CD14-positive monocyte (primary cell): Measurements from ENCODE around the gene SLC6A8. TPM values are rescaled to one million over a fixed set of nuclear protein-coding genes. Genes with fewer than 3 reads are reported as not detected.
A peak's percentile ranks its signal among the peaks of the same experiment; 100 is the strongest.

Experiments
- DNase-seq, 3 donors: peaks; one replicate each; pipeline ENCODE4 v3.0.0-alpha.2; 2011 to 2022
- H2AFZ ChIP-seq: 2 replicates; pipeline ENCODE4 v1.6.0; 2012; ENCODE audit warnings: mild to moderate bottlenecking, low read depth, low read length, inconsistent platforms; ENCODE audit not compliant: insufficient read depth, poor library complexity, severe bottlenecking
- H3K27ac ChIP-seq, 2 donors: 1 replicate in 1 of 2; 2 replicates in 1 of 2; pipeline ENCODE4 v1.5.1; 2012 to 2013; ENCODE audit warnings: low read length in 2 of 2, control low read depth in 1 of 2, inconsistent platforms in 1 of 2, low read depth in 1 of 2, mild to moderate bottlenecking in 1 of 2
- H3K27me3 ChIP-seq, 2 donors: one replicate each; pipeline versions ENCODE4 v1.6.0 to v1.6.1; 2011 to 2013; ENCODE audit warnings: low read length in 2 of 2; ENCODE audit not compliant: control insufficient read depth in 2 of 2, insufficient read depth in 2 of 2
- H3K36me3 ChIP-seq, 2 donors: replicated peaks in 1 of 2; 1 replicate in 1 of 2; 2 replicates in 1 of 2; pipeline versions ENCODE4 v1.5.1 to v1.6.1; 2012 to 2013; ENCODE audit warnings: low read length in 2 of 2, control low read depth in 1 of 2, inconsistent platforms in 1 of 2, mild to moderate bottlenecking in 1 of 2; ENCODE audit not compliant: insufficient read depth in 2 of 2, control insufficient read depth in 1 of 2
- H3K4me1 ChIP-seq, 2 donors: 1 replicate in 1 of 2; 2 replicates in 1 of 2; pipeline versions ENCODE4 v1.5.1 to v1.6.1; 2012 to 2013; ENCODE audit warnings: low read length in 2 of 2, control low read depth in 1 of 2, inconsistent platforms in 1 of 2, mild to moderate bottlenecking in 1 of 2, moderate library complexity in 1 of 2; ENCODE audit not compliant: insufficient read depth in 2 of 2, control insufficient read depth in 1 of 2
- H3K4me2 ChIP-seq: replicated peaks from 2 replicates; pipeline ENCODE3; 2012; ENCODE audit warnings: low read length, moderate library complexity, mild to moderate bottlenecking; ENCODE audit not compliant: poor library complexity, severe bottlenecking; ENCODE audit errors: extremely low read depth
- H3K4me3 ChIP-seq, 3 experiments: fragments of 200-600 bp in 1 of 3; sonication (generic) in 1 of 3; replicated peaks in 1 of 3; 1 replicate in 2 of 3; 2 replicates in 1 of 3; pipeline ENCODE4 v1.5.1; 2011 to 2013; ENCODE audit warnings: low read length in 3 of 3, mild to moderate bottlenecking in 3 of 3, control low read depth in 2 of 3, low read depth in 2 of 3, inconsistent platforms in 1 of 3, moderate library complexity in 1 of 3
- H3K79me2 ChIP-seq: 2 replicates; pipeline ENCODE4 v1.6.0; 2012; ENCODE audit warnings: mild to moderate bottlenecking, control low read depth, inconsistent platforms, low read length, moderate library complexity; ENCODE audit not compliant: insufficient read depth
- H3K9ac ChIP-seq: 2 replicates; pipeline ENCODE4 v1.6.0; 2017; ENCODE audit warnings: low read length, mild to moderate bottlenecking; ENCODE audit not compliant: insufficient read depth, poor library complexity, severe bottlenecking
- H3K9me3 ChIP-seq, 2 donors: replicated peaks in 1 of 2; 1 replicate in 1 of 2; 2 replicates in 1 of 2; pipeline versions ENCODE4 v1.5.1 to v1.6.1; 2012 to 2013; ENCODE audit warnings: low read length in 2 of 2, control low read depth in 1 of 2; ENCODE audit not compliant: control insufficient read depth in 1 of 2, insufficient read depth in 1 of 2
- H4K20me1 ChIP-seq: 2 replicates; pipeline ENCODE4 v1.6.0; 2012; ENCODE audit warnings: mild to moderate bottlenecking, low read length, control low read depth, moderate library complexity; ENCODE audit not compliant: insufficient read depth
- H3K27ac Mint-ChIP-seq, 7 donors: one replicate each; pipeline ENCODE4 v1.8.0; 2020; ENCODE audit warnings: mild to moderate bottlenecking in 7 of 7, mixed read lengths in 7 of 7, moderate library complexity in 6 of 7, inconsistent platforms in 2 of 7
- H3K27me3 Mint-ChIP-seq, 3 donors: one replicate each; pipeline ENCODE4 v1.8.0; 2021 to 2022; ENCODE audit warnings: low read depth in 3 of 3, mild to moderate bottlenecking in 3 of 3, mixed read lengths in 3 of 3, moderate library complexity in 3 of 3, inconsistent platforms in 1 of 3
- H3K36me3 Mint-ChIP-seq, 2 donors: one replicate each; pipeline ENCODE4 v1.8.0; 2020; ENCODE audit warnings: mixed read lengths in 2 of 2, inconsistent platforms in 1 of 2, mild to moderate bottlenecking in 1 of 2
- H3K4me1 Mint-ChIP-seq: one replicate; pipeline ENCODE4 v1.8.0; 2020; ENCODE audit warnings: mild to moderate bottlenecking, mixed read lengths
- H3K4me3 Mint-ChIP-seq, 2 donors: one replicate each; pipeline ENCODE4 v1.8.0; 2020; ENCODE audit warnings: mild to moderate bottlenecking in 2 of 2, mixed read lengths in 2 of 2, moderate library complexity in 1 of 2
- H3K9me3 Mint-ChIP-seq, 7 donors: one replicate each; pipeline ENCODE4 v1.8.0; 2020 to 2022; ENCODE audit warnings: mixed read lengths in 7 of 7, mild to moderate bottlenecking in 6 of 7, moderate library complexity in 6 of 7, inconsistent platforms in 2 of 7
- WGBS: methylation state at CpG from one replicate; pipeline ENCODE4 v1.1.5; 2013; ENCODE audit warnings: missing lambda C conversion rate; ENCODE audit not compliant: insufficient coverage; 5-methylcytosine and 5-hydroxymethylcytosine counted together
- intact Hi-C, 2 donors: fragments of 100-400 bp; cut with micrococcal nuclease; formaldehyde crosslinking; loops; one replicate each; pipeline versions ENCODE4 v1.15.0 to v1.15.1; 2023
- polyA plus RNA-seq, 3 donors: library from polyadenylated mRNA; depleted of rRNA in 1 of 3; unstranded in 2 of 3; stranded (reverse) in 1 of 3; fragments of 300-500 nt in 2 of 3; fragments of >200 nt in 1 of 3; fragmentation: Illumina TruSeq in 2 of 3; gene quantifications; 1 replicate in 2 of 3; 2 replicates in 1 of 3; pipeline ENCODE4 v1.2.3, GENCODE V29; 2012 to 2021
- TF ChIP-seq, protein P1 (sequence below): fragments of 200-600 bp; IDR thresholded peaks from one replicate; pipeline ENCODE4 v1.8.0; 2022; ENCODE audit warnings: antibody characterized with exemption, mild to moderate bottlenecking

The SLC6A8 gene
- polyA plus RNA-seq, 3 donors, result 0.23 to 5.6 (median 0.85) TPM

DNA sequence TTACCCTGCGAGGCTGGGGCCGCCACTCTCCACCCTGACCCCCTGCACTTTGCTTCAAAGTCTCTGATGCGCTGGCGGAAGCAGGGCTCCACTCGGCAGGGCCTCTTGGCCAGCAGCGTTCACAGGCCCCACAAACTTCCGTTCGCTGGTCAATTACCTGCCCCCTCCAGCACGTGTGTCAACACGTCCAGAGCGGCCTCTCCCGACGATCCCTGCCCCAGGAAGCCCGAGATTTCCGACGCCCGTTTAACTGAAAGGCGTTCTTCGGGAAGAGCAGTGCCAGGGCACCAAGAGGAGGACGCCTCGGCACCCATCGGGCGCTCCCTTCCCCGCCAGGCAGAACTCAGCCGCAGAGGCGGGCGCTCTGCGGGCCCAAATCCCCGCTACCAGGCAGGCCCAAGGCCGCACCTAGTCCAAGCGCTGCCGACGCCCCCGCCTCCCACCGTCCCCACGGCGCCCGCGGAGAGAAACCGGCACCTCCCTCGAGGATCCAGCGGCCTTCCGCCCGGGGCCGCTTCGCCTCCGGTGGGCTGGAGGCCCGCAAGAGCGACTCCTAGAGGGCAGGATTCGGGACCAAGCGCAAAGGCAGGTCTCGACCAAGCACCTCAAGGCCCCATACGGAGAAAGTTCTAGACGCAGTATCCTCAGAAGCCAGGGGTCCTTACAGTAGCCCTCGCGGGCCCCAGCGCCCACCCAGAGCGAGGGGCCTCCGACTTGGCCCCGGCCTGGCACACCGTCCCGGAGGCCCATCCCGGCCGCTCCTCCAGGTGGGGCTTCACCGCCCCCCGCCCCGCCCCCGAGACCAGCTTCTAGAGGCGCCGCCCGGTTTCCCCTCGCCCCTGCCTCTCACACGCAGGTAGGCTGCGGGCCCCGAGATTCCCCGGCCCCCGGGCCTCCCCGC, 35.9 kb downstream of the SLC6A8 start:
- Histone ChIP-seq H4K20me1 (peaks cover 58% of the 10 kb centered on the region), H3K27me3 (no peaks in the 10 kb centered on the region), H3K9ac (peak overlapping the region; percentile 71), H3K4me3 (peak overlapping the region; percentile 62 to 79 (median 66)), H3K36me3 (peaks cover 20 to 26% of the 10 kb centered on the region in 2 donors), H3K9me3 (peaks cover 0 to 7% of the 10 kb centered on the region in 2 donors), H2AFZ (peak overlapping the region; percentile 59), H3K4me2 (peak overlapping the region; percentile 85), H3K79me2 (peaks cover 66% of the 10 kb centered on the region), H3K4me1 (peaks cover 50 to 56% of the 10 kb centered on the region in 2 donors), H3K27ac (peak overlapping the region; percentile 80 to 85)
- peak overlapping the region; percentile 82 to 93 (median 91) for H3K27ac Mint-ChIP-seq
- intact Hi-C loops, result loop anchor here in 1 of 2 donors (5.0 kb wide), 1 partner anchor 204 kb away; the partner anchor contains the start of gene ARHGAP4
- DNase-seq, result peak in 2 of 3 donors; percentile 1 to 21
- H3K4me3 Mint-ChIP-seq, result peak overlapping the region; percentile 90
- H3K4me1 Mint-ChIP-seq, result peaks cover 35% of the 10 kb centered on the region
- WGBS, result under 1% methylated on average over 58 of the region's 78 CpGs
- H3K36me3 Mint-ChIP-seq, result peaks cover 24 to 30% of the 10 kb centered on the region in 2 donors
- H3K9me3 Mint-ChIP-seq, result peaks cover 0 to 14% (median 3%) of the 10 kb centered on the region in 7 donors
- TF ChIP-seq, protein P1, sequence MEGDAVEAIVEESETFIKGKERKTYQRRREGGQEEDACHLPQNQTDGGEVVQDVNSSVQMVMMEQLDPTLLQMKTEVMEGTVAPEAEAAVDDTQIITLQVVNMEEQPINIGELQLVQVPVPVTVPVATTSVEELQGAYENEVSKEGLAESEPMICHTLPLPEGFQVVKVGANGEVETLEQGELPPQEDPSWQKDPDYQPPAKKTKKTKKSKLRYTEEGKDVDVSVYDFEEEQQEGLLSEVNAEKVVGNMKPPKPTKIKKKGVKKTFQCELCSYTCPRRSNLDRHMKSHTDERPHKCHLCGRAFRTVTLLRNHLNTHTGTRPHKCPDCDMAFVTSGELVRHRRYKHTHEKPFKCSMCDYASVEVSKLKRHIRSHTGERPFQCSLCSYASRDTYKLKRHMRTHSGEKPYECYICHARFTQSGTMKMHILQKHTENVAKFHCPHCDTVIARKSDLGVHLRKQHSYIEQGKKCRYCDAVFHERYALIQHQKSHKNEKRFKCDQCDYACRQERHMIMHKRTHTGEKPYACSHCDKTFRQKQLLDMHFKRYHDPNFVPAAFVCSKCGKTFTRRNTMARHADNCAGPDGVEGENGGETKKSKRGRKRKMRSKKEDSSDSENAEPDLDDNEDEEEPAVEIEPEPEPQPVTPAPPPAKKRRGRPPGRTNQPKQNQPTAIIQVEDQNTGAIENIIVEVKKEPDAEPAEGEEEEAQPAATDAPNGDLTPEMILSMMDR, result no peak
- H3K27me3 Mint-ChIP-seq, result peaks cover 0 to 14% (median 1%) of the 10 kb centered on the region in 3 donors

DNA sequence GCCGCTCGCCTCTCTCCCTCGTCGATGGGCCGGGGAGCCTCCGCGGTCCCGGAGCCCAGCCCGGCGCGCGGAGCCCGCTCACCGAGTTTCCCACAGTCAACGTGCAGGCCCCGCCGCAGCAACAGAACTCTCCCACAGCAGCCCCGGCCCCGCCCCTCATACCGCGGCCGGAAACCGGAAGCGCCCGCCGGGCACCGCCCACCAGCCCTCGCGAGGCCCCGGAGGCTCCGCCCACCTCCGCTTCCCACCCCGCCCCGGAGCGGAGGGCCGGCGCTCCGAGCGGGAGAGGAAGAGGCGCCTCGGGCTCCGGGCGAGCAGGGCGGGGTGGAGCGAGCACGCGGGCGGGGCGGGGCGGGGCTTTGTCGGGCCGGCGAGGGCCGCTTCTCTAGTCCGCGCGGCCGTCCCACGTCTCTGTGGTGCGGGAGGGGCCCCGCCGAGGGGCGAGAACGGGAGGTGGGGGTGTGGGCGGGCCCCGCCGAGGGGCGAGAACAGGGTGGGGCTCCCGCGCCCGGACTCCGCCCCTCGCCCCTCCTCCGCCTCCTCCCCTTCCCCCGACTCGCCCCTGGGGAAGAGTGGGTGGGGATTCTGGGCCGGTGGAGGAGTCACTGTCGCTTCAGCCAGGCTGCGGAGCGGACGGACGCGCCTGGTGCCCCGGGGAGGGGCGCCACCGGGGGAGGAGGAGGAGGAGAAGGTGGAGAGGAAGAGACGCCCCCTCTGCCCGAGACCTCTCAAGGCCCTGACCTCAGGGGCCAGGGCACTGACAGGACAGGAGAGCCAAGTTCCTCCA, 36.7 kb downstream of the SLC6A8 start, which contains the start of the genes ABCD1 and BCAP31:
TSS of gene ABCD1 (plus strand) at position 605 of the 787 bp plus-strand sequence. CDS start 411 bp downstream, outside the sequence.
TSS of gene BCAP31 (minus strand) at position 136 of the 787 bp plus-strand sequence. CDS start 1,143 bp downstream, outside the sequence.
- peak within 1 kb of the TSS; percentile 59 for H2AFZ ChIP-seq
- Mint-ChIP-seq H3K27me3 (peaks cover 0 to 6% (median 1%) of the 10 kb centered on the region in 3 donors), H3K27ac (peak within 1 kb of the TSS; percentile 84 to 93 (median 92)), H3K4me1 (peaks cover 41% of the 10 kb centered on the region), H3K4me3 (peak within 1 kb of the TSS; percentile 90), H3K36me3 (peaks cover 20 to 30% of the 10 kb centered on the region in 2 donors), H3K9me3 (peaks cover 0 to 15% (median 4%) of the 10 kb centered on the region in 7 donors)
- peak within 1 kb of the TSS; percentile 86 for H3K4me2 ChIP-seq
- peaks cover 0 to 7% of the 10 kb centered on the region in 2 donors for H3K9me3 ChIP-seq
- H3K4me1 ChIP-seq, result peaks cover 56 to 65% of the 10 kb centered on the region in 2 donors
- 0% methylated on average over 6 of the region's 88 CpGs for WGBS
- peak within 1 kb of the TSS; percentile 82 for H3K9ac ChIP-seq
- H3K27me3 ChIP-seq, result no peaks in the 10 kb centered on the region
- peak; percentile 81 to 90 (median 88) for DNase-seq
- peaks cover 50% of the 10 kb centered on the region for H4K20me1 ChIP-seq
- peaks cover 72% of the 10 kb centered on the region for H3K79me2 ChIP-seq
- TF ChIP-seq, protein P1, result no peak
- intact Hi-C loops, result loop anchor here in 1 of 2 donors (5.0 kb wide), 1 partner anchor 203 kb away; the partner anchor contains the start of gene ARHGAP4
- peak within 1 kb of the TSS; percentile 93 to 100 for H3K27ac ChIP-seq
- peaks cover 17 to 21% of the 10 kb centered on the region in 2 donors for H3K36me3 ChIP-seq
- H3K4me3 ChIP-seq, result peak within 1 kb of the TSS; percentile 66 to 80 (median 71)
